Hematopoietic multipotent progenitor cell treated with erythropoietin and hydrocortisone succinate and interleukin-3 and kit ligand, for 17 days (in vitro differentiated cells): ENCODE results near the gene SLC22A14.
"Not testable (repeated sequence)": the region's sequence is repeated elsewhere in the genome, so short reads cannot be mapped to it uniquely, and the experiment has no call there.

ENCODE experiments used
- DNase-seq: peaks from one replicate; pipeline ENCODE4 v3.0.0-alpha.2; 2015; ENCODE audit warnings: low spot score

Gene SLC22A14

GRCh38 chr3:38281895-38282686, at the start of gene SLC22A14:
SLC22A14 (plus strand) TSS chr3:38282294; CDS start chr3:38306027, 23,733 bp downstream.
- no peak for DNase-seq

DNA sequence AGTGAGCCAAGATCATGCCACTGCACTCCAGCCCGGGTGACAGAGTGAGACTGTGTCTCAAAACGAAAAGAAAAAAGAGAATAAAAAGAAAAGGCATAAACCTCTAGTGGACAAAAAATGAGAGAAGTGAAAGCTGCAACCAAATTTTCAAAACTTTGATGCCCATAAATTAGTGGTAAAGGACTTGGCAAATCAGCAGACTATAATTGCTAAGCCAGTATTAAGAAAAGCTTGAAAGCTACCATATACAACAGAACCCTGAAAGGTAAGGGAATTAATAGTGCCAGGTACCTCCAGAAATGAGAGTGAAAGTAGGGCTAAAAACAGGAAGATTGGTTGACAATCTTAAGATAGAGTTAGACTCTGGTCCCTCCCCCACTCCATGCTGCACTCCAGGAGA, 49.4 kb upstream of the SLC22A14 start:
- no peak for DNase-seq

- no peak for DNase-seq
These were observed 46.6 kb upstream of the SLC22A14 start for GRCh38 chr3:38235466-38235865.

DNA sequence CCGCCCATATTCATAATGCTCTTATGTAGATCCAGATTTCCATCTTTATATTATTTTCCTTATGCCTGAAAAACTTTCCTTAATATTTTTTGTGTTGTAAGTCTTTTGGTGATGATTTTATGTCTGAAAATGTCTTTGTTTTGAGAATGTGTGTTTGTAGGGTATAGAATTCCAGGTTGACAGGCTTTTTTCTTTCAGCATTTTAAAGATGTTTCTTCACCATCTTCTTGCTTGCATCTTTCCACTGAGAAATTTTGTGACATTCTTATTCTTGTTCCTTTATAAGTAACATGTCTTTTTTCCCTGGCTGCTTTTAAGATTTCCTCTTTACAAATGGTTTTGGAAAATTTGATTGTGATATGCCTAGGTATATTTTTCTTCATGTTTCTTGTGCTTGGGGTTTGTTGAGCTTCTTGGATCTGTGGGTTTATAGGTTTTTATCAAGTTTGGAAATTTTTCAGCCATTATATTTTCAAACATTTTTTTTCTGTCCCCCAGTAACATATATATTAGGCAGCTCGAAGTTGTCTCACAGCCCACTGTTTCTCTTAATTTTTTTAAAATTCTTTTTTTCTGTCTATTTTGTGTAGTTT, 43.6 kb upstream of the SLC22A14 start:
- no peak for DNase-seq

GRCh38 chr3:38242812-38243211, 39.3 kb upstream of the SLC22A14 start:
- not testable (repeated sequence) for DNase-seq

- no peak for DNase-seq
These were observed 36.2 kb upstream of the SLC22A14 start for GRCh38 chr3:38245930-38246329.

GRCh38 chr3:38247366-38248035, 34.6 kb upstream of the SLC22A14 start:
- no peak for DNase-seq

GRCh38 chr3:38250198-38250597, 31.9 kb upstream of the SLC22A14 start:
- no peak for DNase-seq

DNA sequence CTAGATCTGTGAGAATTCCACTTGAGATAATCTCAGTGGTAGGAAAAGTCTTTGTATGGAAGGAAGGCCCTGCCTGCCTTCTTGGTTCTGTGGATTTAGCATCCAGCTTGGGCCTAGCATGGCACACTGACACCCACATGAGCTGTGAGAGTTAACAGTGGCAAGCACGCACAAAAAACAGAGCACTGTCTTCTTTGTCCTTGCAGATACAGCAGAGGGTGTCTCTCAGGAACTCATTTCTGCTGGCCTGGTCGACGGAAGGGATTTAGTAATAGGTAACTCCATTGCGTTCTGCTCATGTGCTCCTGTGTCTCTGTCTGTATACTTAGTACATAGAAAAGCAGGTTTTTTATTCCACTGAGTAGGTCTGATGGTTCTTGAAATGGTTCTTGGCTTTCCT, 30.9 kb upstream of the SLC22A14 start:
- DNase-seq, result no peak

GRCh38 chr3:38253704-38254103, 28.4 kb upstream of the SLC22A14 start:
- no peak for DNase-seq

- no peak for DNase-seq
These were observed 27.2 kb upstream of the SLC22A14 start for GRCh38 chr3:38254872-38255271.

DNA sequence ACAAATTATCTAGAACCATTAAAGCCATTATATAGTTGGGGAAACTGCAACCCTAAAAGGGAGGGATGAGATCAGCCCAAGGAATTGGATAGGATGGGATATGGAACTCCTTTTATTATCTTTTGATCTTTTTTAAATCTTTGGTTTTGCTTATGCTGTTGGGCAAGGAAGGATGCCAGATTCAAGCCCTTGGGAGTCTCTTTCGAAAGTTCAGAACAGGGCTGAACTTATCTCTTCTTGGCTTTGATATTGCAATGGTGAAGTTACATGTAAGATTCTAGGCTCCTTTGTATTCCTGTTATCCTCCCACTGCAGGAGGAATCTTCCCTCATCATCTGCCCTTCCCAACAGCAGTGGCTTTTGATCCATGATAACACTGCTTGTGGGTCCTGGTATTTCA, 26.5 kb upstream of the SLC22A14 start:
- no peak for DNase-seq

DNA sequence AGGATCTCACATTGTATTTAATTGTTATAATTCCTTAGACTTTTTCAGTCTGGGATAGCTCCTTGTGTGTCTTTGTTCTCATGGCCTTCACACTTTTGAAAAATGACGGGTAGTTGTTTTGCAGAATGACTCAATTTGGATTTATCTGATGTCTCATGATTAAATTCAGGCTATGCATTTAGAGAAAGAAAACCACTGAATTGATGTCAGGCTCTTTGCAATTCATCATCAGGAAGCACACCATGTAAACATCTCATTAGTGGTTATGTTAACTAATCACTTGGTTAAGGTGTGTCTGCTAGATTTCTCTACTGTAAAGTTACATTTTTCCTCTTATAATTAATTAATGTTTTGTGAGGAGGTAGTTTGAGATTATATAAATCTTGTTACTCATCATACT, 24.5 kb upstream of the SLC22A14 start:
- DNase-seq, result no peak

DNA sequence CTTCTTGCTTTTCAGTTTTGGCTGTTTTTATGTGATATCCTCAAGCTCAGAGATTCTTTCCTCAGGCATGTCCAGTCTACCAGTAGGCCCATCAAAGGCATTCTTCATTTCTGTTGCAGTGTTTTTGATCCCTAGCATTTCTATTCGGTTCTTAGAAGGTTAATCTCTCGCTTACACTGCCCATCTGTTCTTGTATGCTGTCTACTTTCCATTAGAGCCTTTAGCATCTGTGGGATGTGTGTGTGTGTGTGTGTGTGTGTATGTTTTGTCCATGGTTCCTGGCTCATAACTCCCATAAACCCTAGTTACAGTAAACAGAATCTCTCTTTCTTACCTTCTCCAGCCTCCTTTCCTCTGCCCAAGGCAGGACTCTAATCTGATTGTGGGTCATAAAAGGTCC, 21.6 kb upstream of the SLC22A14 start:
- no peak for DNase-seq

DNA sequence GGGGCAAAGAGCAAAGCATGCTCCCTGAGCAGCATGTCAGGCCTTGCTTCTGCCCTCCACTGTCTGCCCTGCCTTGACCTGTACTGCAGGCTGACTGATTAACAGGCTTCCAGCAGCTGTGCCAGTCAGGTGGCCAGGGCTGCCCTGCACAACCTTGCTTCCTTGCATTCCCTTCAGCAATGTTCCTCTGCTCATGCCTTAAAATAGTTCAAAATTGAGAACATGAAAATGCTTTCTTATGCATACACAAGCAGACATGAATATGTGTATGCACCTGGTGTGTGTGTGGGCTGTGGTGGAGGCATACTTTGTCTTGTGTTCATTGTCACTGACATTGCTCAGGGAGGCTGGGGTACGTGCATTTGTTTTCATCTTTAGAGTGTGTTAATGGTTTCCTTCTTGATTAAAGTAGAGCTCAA, 17.7 kb upstream of the SLC22A14 start:
- no peak for DNase-seq

DNA sequence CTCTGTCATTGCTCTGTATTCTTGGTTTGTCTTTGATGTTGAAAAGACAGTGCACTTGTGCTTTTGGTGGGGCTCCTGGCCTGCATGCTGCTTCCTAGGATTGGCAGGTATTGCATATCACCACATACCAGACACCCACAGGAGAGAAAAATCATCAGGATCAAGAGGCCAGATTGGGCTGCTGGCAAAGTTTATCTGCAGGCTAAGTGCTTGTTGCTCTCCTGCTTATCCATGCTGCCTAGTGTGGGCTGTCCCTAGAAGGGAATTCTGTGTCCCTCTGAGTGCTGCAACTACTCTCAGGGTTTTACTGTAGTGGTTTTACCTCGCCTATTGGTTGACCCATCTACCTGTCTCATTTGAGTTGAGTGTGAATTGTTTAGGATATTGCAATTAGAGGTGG, 17.3 kb upstream of the SLC22A14 start:
- DNase-seq, result no peak

DNA sequence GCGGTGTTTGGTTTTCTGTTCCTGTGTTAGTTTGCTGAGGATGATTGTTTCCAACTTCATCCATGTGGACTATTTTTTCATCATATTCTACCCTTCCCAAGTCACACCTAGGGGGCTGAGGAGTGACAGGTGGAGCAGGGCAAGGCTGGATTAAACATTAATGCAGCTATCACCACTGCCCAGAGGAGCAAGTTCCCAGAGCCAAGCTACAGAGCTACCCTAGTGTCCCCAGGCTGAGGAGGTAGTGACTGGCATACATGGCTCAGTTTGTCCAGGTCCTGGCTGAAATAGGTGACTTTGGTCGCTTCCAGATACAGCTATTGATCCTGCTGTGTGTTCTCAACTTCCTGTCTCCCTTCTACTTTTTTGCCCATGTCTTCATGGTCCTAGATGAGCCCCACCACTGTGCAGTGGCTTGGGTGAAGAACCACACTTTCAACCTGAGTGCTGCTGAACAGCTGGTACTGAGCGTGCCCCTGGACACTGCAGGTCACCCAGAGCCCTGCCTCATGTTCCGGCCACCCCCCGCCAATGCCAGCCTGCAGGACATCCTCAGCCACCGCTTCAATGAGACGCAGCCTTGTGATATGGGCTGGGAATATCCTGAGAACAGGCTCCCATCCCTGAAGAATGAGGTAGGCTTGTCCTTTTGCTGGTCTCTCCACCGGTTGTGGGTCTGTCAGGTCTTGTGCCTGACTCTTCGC, 16.3 kb upstream of the SLC22A14 start, which contains the start of gene SLC22A13:
SLC22A13 (plus strand) TSS at position 209 of the 704 bp plus-strand sequence; CDS start at position 258, 49 bp downstream.
- no peak for DNase-seq

DNA sequence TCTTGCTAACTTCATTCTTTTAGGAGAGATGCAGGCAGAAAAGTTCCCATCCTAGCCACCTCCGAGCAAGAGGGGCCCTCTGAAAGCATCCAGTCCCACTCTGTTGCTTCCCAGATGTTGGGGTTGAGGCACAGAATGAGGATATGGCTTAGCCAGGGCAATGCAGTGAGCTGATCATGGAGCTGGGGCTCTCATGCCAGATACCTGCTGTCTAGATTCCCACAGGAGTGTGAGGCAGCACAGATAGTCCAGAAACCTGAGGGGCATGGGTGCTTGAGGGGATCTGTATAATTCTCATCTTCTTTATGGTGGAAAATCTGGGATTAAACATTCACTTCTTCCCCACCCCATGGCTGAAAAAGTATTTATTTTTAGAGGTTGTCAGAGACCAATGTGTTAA, 15.3 kb upstream of the SLC22A14 start:
- DNase-seq, result no peak

DNA sequence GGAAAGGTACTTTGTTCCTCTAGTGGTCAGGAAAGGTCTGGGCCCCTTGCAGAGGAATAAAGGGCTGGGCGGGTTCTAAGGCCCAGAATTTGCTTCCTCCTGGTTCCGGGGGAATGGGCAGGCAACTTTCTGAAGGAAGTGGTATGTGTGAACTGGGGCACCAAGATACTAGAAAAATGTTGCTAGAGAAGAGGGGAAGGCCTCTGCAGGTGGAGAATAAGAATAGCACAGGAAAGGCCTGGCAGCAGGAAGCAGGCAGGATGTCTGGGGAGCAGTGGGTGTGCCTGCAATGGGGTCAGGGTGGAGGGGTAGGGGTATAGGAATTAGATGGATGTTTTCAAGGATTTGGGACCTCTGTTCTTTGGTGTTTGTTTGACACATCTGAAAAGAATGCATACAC, 14.4 kb upstream of the SLC22A14 start:
- no peak for DNase-seq

DNA sequence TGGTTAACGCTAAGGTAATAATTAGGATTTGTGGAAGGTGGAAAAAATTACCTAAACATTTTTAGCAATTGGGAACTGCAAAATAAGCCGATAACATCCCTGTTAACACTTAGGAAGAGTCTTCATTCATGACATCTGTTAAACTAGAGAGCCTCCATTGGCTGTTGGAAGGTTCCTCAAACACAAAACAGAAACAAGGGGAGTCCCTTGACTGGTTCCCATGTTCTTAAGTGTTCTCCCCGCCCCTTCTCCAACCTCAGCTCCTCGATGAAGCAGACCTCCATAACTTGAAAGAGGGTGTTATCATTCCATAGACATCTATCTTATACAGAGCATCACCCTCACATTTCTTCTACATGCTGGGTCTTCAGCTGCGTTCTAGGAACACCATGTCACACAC, 14.0 kb upstream of the SLC22A14 start:
- no peak for DNase-seq

GRCh38 chr3:38268522-38268921, 13.6 kb upstream of the SLC22A14 start:
- no peak for DNase-seq

- DNase-seq, result no peak
These were observed 11.5 kb upstream of the SLC22A14 start for GRCh38 chr3:38270606-38271005.
